ENCODE data around the gene PIBF1. TPM values are rescaled to one million over a fixed set of nuclear protein-coding genes. Genes with fewer than 3 reads are reported as not detected.
"Not testable (repeated sequence)": the region's sequence is repeated elsewhere in the genome, so short reads cannot be mapped to it uniquely, and the experiment has no call there.

Gene PIBF1
- total RNA-seq, 2 experiments from 2014 or later, result 25.5 to 28.6 TPM

- no peaks in the 10 kb centered on the region for H3K4me1 Mint-ChIP-seq
- no peaks in the 10 kb centered on the region for H3K27me3 Mint-ChIP-seq
- ATAC-seq (ENCODE audit: low read depth) (no peak), DNase-seq (no peak)
- peaks cover 9% of the 10 kb centered on the region for H3K36me3 Mint-ChIP-seq
- no peak overlapping the region for H3K27ac Mint-ChIP-seq
- no peaks in the 10 kb centered on the region for H3K9me3 Mint-ChIP-seq
- no peak overlapping the region for H3K4me3 Mint-ChIP-seq
- POLR2A ChIA-PET, result no interaction called here
These were observed 108.6 kb downstream of the PIBF1 start for GRCh38 chr13:72890546-72890945.

GRCh38 chr13:72891423-72891822 lies 109.5 kb downstream of the PIBF1 start:
- no peak overlapping the region for H3K4me3 Mint-ChIP-seq
- no peak for DNase-seq
- no peak overlapping the region for H3K27ac Mint-ChIP-seq
- no peaks in the 10 kb centered on the region for H3K27me3 Mint-ChIP-seq
- peaks cover 18% of the 10 kb centered on the region for H3K36me3 Mint-ChIP-seq
- H3K9me3 Mint-ChIP-seq, result peaks cover 2% of the 10 kb centered on the region
- no peaks in the 10 kb centered on the region for H3K4me1 Mint-ChIP-seq
- POLR2A ChIA-PET, result no interaction called here
- no peak for ATAC-seq (ENCODE audit: low read depth)

GRCh38 chr13:72896869-72897268 lies 114.9 kb downstream of the PIBF1 start:
- POLR2A ChIA-PET, result no interaction called here
- no peaks in the 10 kb centered on the region for H3K27me3 Mint-ChIP-seq
- H3K4me1 Mint-ChIP-seq, result no peaks in the 10 kb centered on the region
- DNase-seq (no peak), ATAC-seq (ENCODE audit: low read depth) (no peak)
- peaks cover 15% of the 10 kb centered on the region for H3K9me3 Mint-ChIP-seq
- H3K36me3 Mint-ChIP-seq, result peaks cover 28% of the 10 kb centered on the region
- no peak overlapping the region for H3K4me3 Mint-ChIP-seq
- no peak overlapping the region for H3K27ac Mint-ChIP-seq

- POLR2A ChIA-PET, result not testable (repeated sequence)
These were observed 119.6 kb downstream of the PIBF1 start for GRCh38 chr13:72901546-72901945.

GRCh38 chr13:72908416-72908815 lies 126.5 kb downstream of the PIBF1 start:
- Mint-ChIP-seq H3K27ac (no peak overlapping the region), H3K36me3 (peaks cover 20% of the 10 kb centered on the region), H3K4me1 (no peaks in the 10 kb centered on the region), H3K27me3 (no peaks in the 10 kb centered on the region), H3K4me3 (no peak overlapping the region), H3K9me3 (no peaks in the 10 kb centered on the region)
- ATAC-seq (ENCODE audit: low read depth), result no peak
- DNase-seq, result no peak
- POLR2A ChIA-PET, result no interaction called here

More at GRCh38 chr13:72901546-72901945, 119.6 kb downstream of the PIBF1 start:
- DNase-seq; H3K4me1 Mint-ChIP-seq; H3K27ac Mint-ChIP-seq; ATAC-seq (ENCODE audit: low read depth); H3K4me3 Mint-ChIP-seq; H3K27me3 Mint-ChIP-seq: not testable (repeated sequence)
- Mint-ChIP-seq H3K9me3 (peaks cover 12% of the 10 kb centered on the region), H3K36me3 (peaks cover 15% of the 10 kb centered on the region)

- ATAC-seq (ENCODE audit: low read depth) (no peak), DNase-seq (no peak)
- no peak overlapping the region for H3K27ac Mint-ChIP-seq
- H3K4me3 Mint-ChIP-seq, result no peak overlapping the region
- no peaks in the 10 kb centered on the region for H3K4me1 Mint-ChIP-seq
- peaks cover 22% of the 10 kb centered on the region for H3K36me3 Mint-ChIP-seq
- no peaks in the 10 kb centered on the region for H3K9me3 Mint-ChIP-seq
- POLR2A ChIA-PET, result no interaction called here
- H3K27me3 Mint-ChIP-seq, result no peaks in the 10 kb centered on the region
These were observed 130.0 kb downstream of the PIBF1 start for GRCh38 chr13:72911981-72912380.

GRCh38 chr13:72920097-72920496 lies 138.2 kb downstream of the PIBF1 start:
- H3K9me3 Mint-ChIP-seq, result no peaks in the 10 kb centered on the region
- H3K36me3 Mint-ChIP-seq, result peaks cover 38% of the 10 kb centered on the region
- DNase-seq (no peak), ATAC-seq (ENCODE audit: low read depth) (no peak)
- POLR2A ChIA-PET, result no interaction called here
- H3K27ac Mint-ChIP-seq, result no peak overlapping the region
- H3K27me3 Mint-ChIP-seq, result no peaks in the 10 kb centered on the region
- no peak overlapping the region for H3K4me3 Mint-ChIP-seq
- H3K4me1 Mint-ChIP-seq, result peaks cover 3% of the 10 kb centered on the region

GRCh38 chr13:72931311-72931710 lies 149.4 kb downstream of the PIBF1 start:
- peaks cover 22% of the 10 kb centered on the region for H3K36me3 Mint-ChIP-seq
- ATAC-seq (ENCODE audit: low read depth), result no peak
- POLR2A ChIA-PET, result no interaction called here

GRCh38 chr13:72932250-72932649 lies 150.3 kb downstream of the PIBF1 start:
- no peak for ATAC-seq (ENCODE audit: low read depth)
- POLR2A ChIA-PET, result no interaction called here
- H3K9me3 Mint-ChIP-seq, result peaks cover 3% of the 10 kb centered on the region
- peaks cover 24% of the 10 kb centered on the region for H3K36me3 Mint-ChIP-seq
- no peaks in the 10 kb centered on the region for H3K27me3 Mint-ChIP-seq
- no peak overlapping the region for H3K27ac Mint-ChIP-seq
- H3K4me1 Mint-ChIP-seq, result no peaks in the 10 kb centered on the region
- H3K4me3 Mint-ChIP-seq, result no peak overlapping the region
- DNase-seq, result no peak

More at GRCh38 chr13:72931311-72931710, 149.4 kb downstream of the PIBF1 start:
- H3K9me3 Mint-ChIP-seq, result peaks cover 3% of the 10 kb centered on the region
- H3K27me3 Mint-ChIP-seq, result no peaks in the 10 kb centered on the region
- DNase-seq, result no peak
- no peak overlapping the region for H3K27ac Mint-ChIP-seq
- no peaks in the 10 kb centered on the region for H3K4me1 Mint-ChIP-seq
- no peak overlapping the region for H3K4me3 Mint-ChIP-seq

GRCh38 chr13:72946267-72946666 lies 164.3 kb downstream of the PIBF1 start:
- H3K9me3 Mint-ChIP-seq; H3K27me3 Mint-ChIP-seq; H3K4me3 Mint-ChIP-seq; DNase-seq; H3K4me1 Mint-ChIP-seq; POLR2A ChIA-PET; ATAC-seq (ENCODE audit: low read depth); H3K27ac Mint-ChIP-seq: not testable (repeated sequence)
- H3K36me3 Mint-ChIP-seq, result peaks cover 48% of the 10 kb centered on the region

- POLR2A ChIA-PET, result no interaction called here
- Mint-ChIP-seq H3K4me3 (no peak overlapping the region), H3K27me3 (no peaks in the 10 kb centered on the region), H3K9me3 (peaks cover 5% of the 10 kb centered on the region), H3K27ac (no peak overlapping the region), H3K4me1 (peaks cover 3% of the 10 kb centered on the region), H3K36me3 (peaks cover 37% of the 10 kb centered on the region)
- DNase-seq, result no peak
- ATAC-seq (ENCODE audit: low read depth), result no peak
These were observed 170.7 kb downstream of the PIBF1 start for GRCh38 chr13:72952529-72953141.

- no peaks in the 10 kb centered on the region for H3K27me3 Mint-ChIP-seq
- ATAC-seq (ENCODE audit: low read depth), result no peak
These were observed 171.5 kb downstream of the PIBF1 start for GRCh38 chr13:72953391-72953965.

GRCh38 chr13:72959643-72960042 lies 177.7 kb downstream of the PIBF1 start:
- no peak overlapping the region for H3K27ac Mint-ChIP-seq
- H3K4me3 Mint-ChIP-seq, result no peak overlapping the region
- no peaks in the 10 kb centered on the region for H3K27me3 Mint-ChIP-seq
- POLR2A ChIA-PET, result no interaction called here
- DNase-seq, result no peak
- no peaks in the 10 kb centered on the region for H3K9me3 Mint-ChIP-seq
- H3K36me3 Mint-ChIP-seq, result peaks cover 27% of the 10 kb centered on the region
- H3K4me1 Mint-ChIP-seq, result no peaks in the 10 kb centered on the region
- ATAC-seq (ENCODE audit: low read depth), result no peak

More at GRCh38 chr13:72953391-72953965, 171.5 kb downstream of the PIBF1 start:
- Mint-ChIP-seq H3K27ac (no peak overlapping the region), H3K4me1 (no peaks in the 10 kb centered on the region), H3K4me3 (no peak overlapping the region), H3K36me3 (peaks cover 31% of the 10 kb centered on the region), H3K9me3 (peaks cover under 1% of the 10 kb centered on the region)
- POLR2A ChIA-PET, result no interaction called here
- no peak for DNase-seq

- Mint-ChIP-seq H3K36me3 (peaks cover 25% of the 10 kb centered on the region), H3K9me3 (no peaks in the 10 kb centered on the region), H3K27ac (no peak overlapping the region), H3K4me3 (no peak overlapping the region), H3K4me1 (no peaks in the 10 kb centered on the region), H3K27me3 (no peaks in the 10 kb centered on the region)
- no peak for DNase-seq
- POLR2A ChIA-PET, result no interaction called here
- ATAC-seq (ENCODE audit: low read depth), result no peak
These were observed 178.2 kb downstream of the PIBF1 start for GRCh38 chr13:72960114-72960513.
